GM18870 (cell line): ENCODE measurements around the gene ZNF438.

Experiments
- ATAC-seq: cut with Tn5 transposase; IDR thresholded peaks from one replicate; pipeline ENCODE4 v1.9.1; 2021; ENCODE audit warnings: moderate library complexity; ENCODE audit not compliant: unreplicated experiment

Gene ZNF438

DNA sequence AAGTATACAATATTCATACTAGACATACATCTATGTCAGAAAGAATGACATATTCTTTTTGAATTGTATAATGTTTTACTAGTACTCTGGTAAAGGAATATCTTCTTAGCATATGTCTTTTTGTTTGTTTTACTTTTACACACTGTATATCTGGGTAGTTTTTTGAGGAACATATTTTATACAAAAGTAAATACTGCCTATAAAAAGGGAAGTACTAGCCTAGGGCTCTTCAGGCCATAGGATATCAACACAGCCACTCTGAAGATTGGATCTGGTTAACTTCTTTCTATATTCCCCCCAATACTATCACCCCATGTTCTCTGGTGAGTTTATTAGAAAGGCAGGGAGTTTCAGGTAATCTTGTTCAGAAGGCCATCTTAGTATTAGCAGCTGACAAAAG lies 134.6 kb downstream of the ZNF438 start:
- no peak for ATAC-seq

DNA sequence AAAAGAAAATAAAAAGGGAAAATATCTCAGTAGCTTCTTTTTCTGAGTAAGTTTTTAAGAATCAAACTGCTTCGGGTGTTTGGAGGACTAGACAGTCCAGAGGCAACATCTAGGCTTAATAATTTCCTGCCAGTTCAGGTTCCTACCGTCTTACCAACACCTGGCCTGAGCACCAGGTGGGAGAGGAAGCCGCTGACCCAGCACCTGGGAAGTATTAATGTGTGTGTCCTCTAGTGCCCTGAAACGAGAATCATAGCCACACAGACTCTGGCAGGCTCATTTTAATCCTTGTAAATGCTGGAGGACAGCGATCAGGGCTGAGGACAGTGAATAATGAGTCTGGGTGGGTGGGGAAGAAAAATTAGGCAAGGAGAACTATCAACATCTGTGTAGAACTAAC lies 137.4 kb downstream of the ZNF438 start:
- ATAC-seq = no peak

DNA sequence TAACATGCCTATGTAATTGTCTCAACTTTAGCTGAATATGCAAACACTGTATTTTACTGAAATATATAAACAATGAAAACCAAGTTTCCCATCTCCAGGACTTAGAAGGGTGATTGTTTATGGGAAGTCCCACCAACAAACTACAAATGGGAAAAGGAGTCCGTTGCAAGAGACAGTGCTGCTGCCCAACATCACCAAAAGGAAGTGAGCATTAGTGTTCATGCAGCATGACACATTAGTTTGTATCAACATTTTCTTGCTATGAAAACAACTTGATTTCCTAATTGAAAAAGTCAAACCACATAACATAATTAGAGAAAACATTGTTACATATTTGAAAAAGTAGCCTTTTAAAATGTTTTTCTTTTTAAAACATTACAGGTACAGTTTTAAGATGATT lies 138.5 kb downstream of the ZNF438 start:
- ATAC-seq = no peak

DNA sequence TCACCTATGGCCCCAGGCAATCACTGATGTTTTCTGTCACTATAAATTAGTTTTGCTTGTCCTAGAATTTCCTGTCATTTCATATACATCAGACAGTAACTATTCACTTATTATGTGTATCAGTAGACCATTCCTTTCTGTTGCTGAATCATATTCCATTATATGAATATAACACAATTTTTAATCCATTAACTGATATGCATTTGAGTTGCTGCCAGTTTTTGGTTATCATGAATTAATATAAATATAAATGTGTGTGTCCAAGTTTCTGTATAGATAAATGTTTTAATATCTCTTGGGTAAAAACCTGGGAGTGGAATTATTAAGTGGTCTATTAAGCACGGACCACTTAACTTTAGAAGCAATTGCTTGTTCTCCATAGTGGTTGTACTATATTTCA lies 143.8 kb downstream of the ZNF438 start:
- no peak for ATAC-seq

DNA sequence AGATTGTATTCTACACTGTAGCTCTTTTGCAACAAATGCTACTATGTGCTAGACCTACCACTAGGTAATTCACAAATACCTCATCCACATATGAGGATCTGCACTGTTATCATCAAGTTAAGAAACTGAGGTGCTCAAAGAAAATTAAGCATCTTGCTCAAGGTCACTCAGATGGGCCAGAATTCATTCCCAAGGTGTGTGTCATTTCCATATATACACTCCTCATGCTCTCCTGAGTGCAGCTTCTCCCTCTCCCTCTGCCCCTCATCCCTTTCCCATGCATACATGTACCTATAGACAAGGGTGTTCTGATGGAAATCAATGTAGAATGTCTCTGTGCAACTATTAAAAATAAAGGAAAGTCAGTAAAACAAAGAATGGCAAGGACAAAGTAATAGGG lies 146.2 kb downstream of the ZNF438 start:
- ATAC-seq = no peak

DNA sequence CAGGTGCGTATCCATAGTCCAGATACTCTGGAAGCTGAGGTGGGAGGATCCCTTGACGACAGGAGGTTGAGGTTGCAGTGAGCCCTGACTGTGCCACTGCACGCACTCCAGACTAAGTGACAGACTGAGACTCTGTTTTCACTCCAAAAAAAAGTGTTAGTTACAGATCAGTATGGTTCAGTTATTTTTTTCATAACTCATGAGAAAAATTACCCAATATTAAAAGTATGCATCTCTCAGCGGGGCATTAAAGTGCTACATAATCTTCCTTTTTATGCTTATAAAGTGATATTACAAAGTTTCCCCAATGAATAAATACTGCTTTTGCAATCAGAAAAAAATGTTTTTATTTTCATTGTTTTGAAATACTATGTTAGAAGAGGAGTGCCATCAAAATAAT lies 147.9 kb downstream of the ZNF438 start:
- no peak for ATAC-seq

DNA sequence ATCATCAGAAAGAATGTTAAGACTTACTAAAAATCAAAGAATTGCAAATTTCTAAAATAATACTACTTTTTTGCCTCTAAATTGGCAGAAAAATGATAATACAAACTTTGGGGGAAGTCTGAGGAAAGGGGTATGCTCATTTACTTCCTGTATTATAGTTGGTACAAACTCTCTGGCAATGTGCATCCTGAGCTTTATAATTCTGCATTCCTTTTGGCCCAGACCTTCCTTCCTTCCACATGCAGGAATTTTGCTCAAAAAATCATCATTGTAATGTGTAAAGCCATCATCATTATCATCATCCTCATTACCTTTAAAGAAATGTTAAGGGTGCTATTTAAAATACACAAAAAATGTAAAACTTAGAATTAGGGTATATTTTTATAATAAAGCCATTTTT lies 148.5 kb downstream of the ZNF438 start:
- no peak for ATAC-seq

- ATAC-seq = no peak
Measured at GRCh38 chr10:30882281-30882680, 149.4 kb downstream of the ZNF438 start.

GRCh38 chr10:30878920-30879319 lies 152.7 kb downstream of the ZNF438 start:
- no peak for ATAC-seq

GRCh38 chr10:30877111-30877510 lies 154.6 kb downstream of the ZNF438 start:
- no peak for ATAC-seq

DNA sequence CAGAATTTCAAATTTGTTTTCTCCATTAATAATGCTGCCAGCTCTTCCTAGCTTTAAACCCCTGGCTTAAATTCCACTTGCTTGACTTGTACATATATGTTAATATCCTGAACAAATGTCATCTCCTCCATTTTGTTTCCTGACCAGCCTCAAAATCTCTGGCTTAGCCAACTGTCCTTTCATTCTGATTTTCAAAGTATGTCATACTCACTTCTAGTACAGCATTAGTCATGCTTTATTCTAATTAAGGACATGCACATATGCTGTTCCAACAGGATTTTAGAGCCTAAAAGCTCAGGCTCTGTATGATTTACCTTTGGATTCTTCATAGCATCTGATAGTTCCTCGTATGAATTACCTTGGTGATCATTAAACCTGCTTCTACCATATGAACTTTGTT lies 158.3 kb downstream of the ZNF438 start:
- ATAC-seq = no peak

GRCh38 chr10:30870896-30871295 lies 160.8 kb downstream of the ZNF438 start:
- no peak for ATAC-seq

- ATAC-seq = no peak
Measured at GRCh38 chr10:30869566-30869965, 162.1 kb downstream of the ZNF438 start.

GRCh38 chr10:30868611-30869010 lies 163.1 kb downstream of the ZNF438 start:
- ATAC-seq = no peak

DNA sequence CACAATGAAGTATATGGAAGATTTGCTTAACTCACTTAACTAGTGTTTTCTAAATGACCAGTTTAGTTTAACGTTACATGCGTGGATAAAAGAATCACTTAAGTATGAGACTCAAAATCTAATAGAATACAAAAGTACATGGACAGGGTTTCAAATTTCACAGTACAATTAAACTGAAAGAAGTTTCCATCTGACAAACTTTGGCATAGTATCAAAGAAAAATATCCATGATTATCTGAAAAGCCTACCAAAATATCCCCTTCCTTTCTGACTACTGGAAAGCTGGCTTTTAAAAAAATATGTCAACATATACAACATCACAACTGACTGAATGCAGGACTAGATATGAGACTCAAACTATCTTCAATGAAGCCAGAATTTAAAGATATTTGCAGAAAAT lies 164.8 kb downstream of the ZNF438 start:
- ATAC-seq = no peak

- no peak for ATAC-seq
Measured at GRCh38 chr10:30865141-30865926, 166.3 kb downstream of the ZNF438 start.

- no peak for ATAC-seq
Measured at GRCh38 chr10:30863516-30864210, 168.0 kb downstream of the ZNF438 start.

GRCh38 chr10:30862486-30862885 lies 169.2 kb downstream of the ZNF438 start:
- no peak for ATAC-seq

DNA sequence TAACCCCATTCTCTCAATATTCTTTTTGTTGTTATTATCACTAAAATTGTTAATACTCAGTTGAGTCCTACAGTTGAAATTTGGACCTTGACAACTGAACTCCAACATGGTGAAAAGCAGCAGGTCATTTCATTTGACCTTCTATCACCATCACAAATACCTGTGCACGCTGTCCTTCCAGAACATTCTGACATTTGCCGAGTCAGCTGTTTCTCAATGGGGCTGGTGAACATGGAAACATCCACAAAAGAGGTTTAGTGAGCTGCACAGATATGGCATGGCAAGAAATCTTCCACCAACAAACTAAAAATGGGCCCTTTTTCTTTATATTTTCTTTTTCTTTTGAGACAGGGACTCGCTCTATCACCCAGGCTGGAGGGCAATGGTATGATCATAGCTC lies 169.7 kb downstream of the ZNF438 start:
- no peak for ATAC-seq

- ATAC-seq = no peak
Measured at GRCh38 chr10:30861221-30861620, 170.4 kb downstream of the ZNF438 start.

GRCh38 chr10:30858499-30858898 lies 173.2 kb downstream of the ZNF438 start:
- no peak for ATAC-seq

DNA sequence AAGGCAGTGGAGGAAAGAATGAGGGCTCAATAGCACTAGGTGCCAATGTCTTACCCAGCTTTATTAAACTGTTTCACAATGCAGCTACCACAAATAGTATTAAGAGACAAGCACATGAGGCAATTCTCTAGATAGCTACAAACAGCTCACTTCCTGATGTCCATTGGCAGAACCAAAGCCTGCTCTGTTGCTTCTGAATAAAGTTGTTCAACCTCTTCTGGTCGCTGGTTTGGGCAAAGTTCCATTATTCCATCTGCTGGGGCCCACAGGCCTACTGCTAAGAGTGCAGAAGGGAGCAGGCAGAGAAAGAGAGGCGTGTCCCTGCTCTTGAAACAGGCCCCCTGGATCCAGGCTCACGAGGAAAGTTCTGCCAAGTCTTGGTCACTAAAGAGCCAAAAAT lies 173.9 kb downstream of the ZNF438 start:
- no peak for ATAC-seq

DNA sequence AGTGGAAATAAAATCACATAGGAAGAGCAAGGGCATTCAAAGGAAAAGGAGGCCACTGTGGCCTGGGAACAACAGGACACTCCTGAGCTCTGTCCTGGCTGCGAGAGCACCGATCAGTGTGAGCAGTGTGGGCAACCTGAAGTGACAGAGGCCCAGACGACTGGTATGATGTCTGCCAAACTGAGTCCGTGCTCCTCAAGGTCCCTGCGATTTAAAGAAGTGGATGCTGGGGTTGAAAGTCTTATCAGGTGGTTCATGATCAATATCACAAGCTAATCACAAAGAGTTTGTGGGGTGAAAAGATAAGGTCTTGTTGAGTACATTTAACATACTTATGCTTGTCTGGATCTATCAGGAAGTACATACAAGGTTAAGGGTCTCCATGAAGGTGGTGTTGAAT lies 176.5 kb downstream of the ZNF438 start:
- ATAC-seq = no peak
